ENCODE results near the gene TAF4B. TPM values are rescaled to one million over a fixed set of nuclear protein-coding genes. Genes with fewer than 3 reads are reported as not detected.

Gene TAF4B
- total and polyA plus RNA-seq, 10 of the 15 experiments (the other 5 are each of a cell fraction or from before 2014, with no cell fraction given), result 2.3 to 15.0 (median 12.2) TPM

DNA sequence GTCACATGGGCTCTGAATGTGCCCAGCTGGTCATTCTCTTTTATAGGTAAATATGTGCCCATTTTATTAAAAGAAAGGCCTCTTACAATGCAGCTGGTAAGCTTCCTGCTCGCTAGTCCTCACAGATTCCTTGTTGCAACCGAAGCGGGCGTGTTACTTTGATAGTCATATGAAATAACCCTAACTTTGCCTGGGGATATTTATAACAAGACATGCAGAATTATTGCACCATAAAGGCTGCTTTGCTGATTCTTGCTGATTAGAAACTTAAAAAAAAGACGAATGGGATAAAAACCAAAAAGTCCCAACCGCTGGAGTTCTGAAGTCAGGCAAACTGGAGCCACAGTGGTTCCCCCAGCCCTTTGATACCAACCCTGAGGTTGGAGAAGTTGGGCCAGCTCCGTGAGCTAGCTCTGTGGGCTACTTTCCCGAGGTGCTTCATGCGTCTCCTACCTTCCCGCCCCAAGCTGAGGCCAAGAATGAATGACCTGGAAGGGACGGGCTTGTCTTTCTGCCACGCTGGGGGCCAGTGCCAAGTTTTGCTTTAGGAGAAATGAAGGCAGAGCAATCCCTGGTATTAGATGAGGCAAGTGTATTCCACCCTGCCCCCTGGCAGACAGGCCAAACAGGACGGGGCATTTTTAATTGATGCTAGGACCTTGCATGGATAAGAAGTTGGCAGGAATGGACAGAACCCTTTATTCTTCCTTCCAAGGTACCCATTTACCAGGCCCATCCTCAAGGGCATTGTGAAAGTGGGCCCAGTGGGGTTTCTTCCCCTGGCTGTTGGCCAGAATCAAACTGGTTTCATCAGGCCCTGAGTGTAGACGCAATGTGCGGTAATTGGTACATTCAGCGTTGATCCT, 181.7 kb downstream of the TAF4B start:
- ChIA-PET SMC1A (ENCODE audit: uncharacterized antibody, unreplicated experiment) (interaction anchor here (0.6 to 1.6 kb wide), 7 partner anchors 51 to 241 kb away, joined by 3 to 6 read pairs (median 4); no protein-coding TSS in a partner anchor), RAD21 (ENCODE audit: unreplicated experiment) (interaction anchor here (0.7 to 3.9 kb wide), 4 partner anchors 33 to 239 kb away, joined by 3 to 26 read pairs (median 4); partner anchors contain the start of gene KCTD1), CTCF (interaction anchor here (0.7 to 4.1 kb wide), 8 partner anchors 24 to 358 kb away, joined by 3 to 35 read pairs (median 4); partner anchors contain the start of gene KCTD1), POLR2A (no interaction called here)
- ATAC-seq, result no peak
- no peak overlapping the region for H3K9ac ChIP-seq (ENCODE audit: control insufficient read depth, insufficient read depth, low read length)
- no peak overlapping the region for H3K4me3 ChIP-seq
- H2AFZ ChIP-seq (ENCODE audit: control insufficient read depth, low read depth, low read length), result no peak overlapping the region
- no peak for DNase-seq (ENCODE audit: low read depth, low spot score)
- no peak overlapping the region for H3K4me2 ChIP-seq (ENCODE audit: control insufficient read depth, insufficient read depth)
- H3K27ac ChIP-seq (ENCODE audit: control insufficient read depth, insufficient read depth), result no peak overlapping the region
- no TSS peak for BruUV-seq (replicated peaks)
- no peaks in the 10 kb centered on the region for H3K27me3 ChIP-seq (replicated peaks in 1 of 2; ENCODE audit: control insufficient read depth in 2 of 2, insufficient read depth in 2 of 2, low read length in 1 of 2)
- peaks cover 5% of the 10 kb centered on the region; the same call in 1 of the 2 replicates for H3K4me1 ChIP-seq (ENCODE audit: control insufficient read depth, insufficient read depth, low read length)
- in situ Hi-C loops (cut with MboI) (loop anchor here (5.0 to 25.0 kb wide), 2 partner anchors 239 to 579 kb away; no protein-coding TSS in a partner anchor), intact Hi-C loops (cut with micrococcal nuclease; ENCODE audit: unreplicated experiment) (loop anchor here (5.0 kb wide), 1 partner anchor 139 kb away; the partner anchor contains the start of gene KCTD1)
- no peaks in the 10 kb centered on the region for H3K36me3 ChIP-seq (ENCODE audit: control insufficient read depth in 2 of 2, insufficient read depth in 2 of 2, low read length in 1 of 2)
- H3K79me2 ChIP-seq (ENCODE audit: control insufficient read depth, insufficient read depth, low read length), result no peaks in the 10 kb centered on the region
- TF ChIP-seq RAD21 (IDR thresholded peaks at IDR 0.05; ENCODE audit: insufficient read depth, low read depth, low read length) (no peak), YY1 (IDR thresholded peaks at IDR 0.05; ENCODE audit: low read depth, low read length) (no peak), CREB1 (IDR thresholded peaks at IDR 0.05; ENCODE audit: low read depth) (no peak), TCF3 (IDR thresholded peaks at IDR 0.05; ENCODE audit: borderline replicate concordance, insufficient read depth, low read depth, low read length) (no peak), TARDBP (IDR thresholded peaks at IDR 0.05; ENCODE audit: borderline replicate concordance) (no peak), KDM1A (IDR thresholded peaks at IDR 0.05; ENCODE audit: borderline replicate concordance) (no peak), STAT1 (conservative IDR thresholded peaks at IDR 0.05) (no peak), SIX5 (IDR thresholded peaks at IDR 0.05; ENCODE audit: low read depth, low read length, severe bottlenecking) (no peak), JUNB (IDR thresholded peaks at IDR 0.05) (no peak), SPI1 (IDR thresholded peaks at IDR 0.05; ENCODE audit: borderline replicate concordance, insufficient read depth, low read depth, low read length) (no peak), SMAD1 (IDR thresholded peaks at IDR 0.05; ENCODE audit: low read depth, partially characterized antibody) (no peak), PML (IDR thresholded peaks at IDR 0.05; ENCODE audit: low read length) (no peak)
- TF ChIP-seq, protein P1, sequence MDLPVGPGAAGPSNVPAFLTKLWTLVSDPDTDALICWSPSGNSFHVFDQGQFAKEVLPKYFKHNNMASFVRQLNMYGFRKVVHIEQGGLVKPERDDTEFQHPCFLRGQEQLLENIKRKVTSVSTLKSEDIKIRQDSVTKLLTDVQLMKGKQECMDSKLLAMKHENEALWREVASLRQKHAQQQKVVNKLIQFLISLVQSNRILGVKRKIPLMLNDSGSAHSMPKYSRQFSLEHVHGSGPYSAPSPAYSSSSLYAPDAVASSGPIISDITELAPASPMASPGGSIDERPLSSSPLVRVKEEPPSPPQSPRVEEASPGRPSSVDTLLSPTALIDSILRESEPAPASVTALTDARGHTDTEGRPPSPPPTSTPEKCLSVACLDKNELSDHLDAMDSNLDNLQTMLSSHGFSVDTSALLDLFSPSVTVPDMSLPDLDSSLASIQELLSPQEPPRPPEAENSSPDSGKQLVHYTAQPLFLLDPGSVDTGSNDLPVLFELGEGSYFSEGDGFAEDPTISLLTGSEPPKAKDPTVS (IDR thresholded peaks at IDR 0.05; ENCODE audit: low read depth, low read length), result no peak
- TF ChIP-seq, protein P2, sequence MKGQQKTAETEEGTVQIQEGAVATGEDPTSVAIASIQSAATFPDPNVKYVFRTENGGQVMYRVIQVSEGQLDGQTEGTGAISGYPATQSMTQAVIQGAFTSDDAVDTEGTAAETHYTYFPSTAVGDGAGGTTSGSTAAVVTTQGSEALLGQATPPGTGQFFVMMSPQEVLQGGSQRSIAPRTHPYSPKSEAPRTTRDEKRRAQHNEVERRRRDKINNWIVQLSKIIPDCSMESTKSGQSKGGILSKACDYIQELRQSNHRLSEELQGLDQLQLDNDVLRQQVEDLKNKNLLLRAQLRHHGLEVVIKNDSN (IDR thresholded peaks at IDR 0.05; ENCODE audit: borderline replicate concordance, extremely low read length, insufficient read depth, low read depth, low read length), result no peak
- no peak for FAIRE-seq
- H3K9me3 ChIP-seq (replicated peaks; ENCODE audit: control insufficient read depth, insufficient read depth, low read length), result no peaks in the 10 kb centered on the region
- WGBS (ENCODE audit: insufficient coverage, insufficient replicate concordance, low lambda C conversion rate, missing lambda C conversion rate), result 91% methylated on average over 16 of the region's 16 CpGs
- no peaks in the 10 kb centered on the region for H4K20me1 ChIP-seq (ENCODE audit: control insufficient read depth, insufficient read depth)

Data from GM12878 (cell line).